Thymus (tissue), 11 donors: ENCODE results near the gene PCID2. TPM values are rescaled to one million over a fixed set of nuclear protein-coding genes. Genes with fewer than 3 reads are reported as not detected.

Experiments used
- DNase-seq, 9 donors: peaks; one replicate each; pipeline ENCODE4 v3.0.0-alpha.2; 2013; ENCODE audit warnings: low spot score in 9 of 9, low read depth in 6 of 9, missing footprints in 1 of 9
- H3K27ac ChIP-seq, 2 donors: one replicate each; pipeline ENCODE4 v1.5.1; 2013; ENCODE audit warnings: control low read depth in 1 of 2, low read depth in 1 of 2, low read length in 1 of 2, mild to moderate bottlenecking in 1 of 2, moderate library complexity in 1 of 2
- H3K27me3 ChIP-seq, 2 donors: one replicate each; pipeline ENCODE4 v1.5.1; 2013; ENCODE audit warnings: low read length in 1 of 2; ENCODE audit not compliant: control insufficient read depth in 2 of 2, insufficient read depth in 1 of 2
- H3K36me3 ChIP-seq, 2 donors: one replicate each; pipeline ENCODE4 v1.5.1; 2013; ENCODE audit warnings: low read length in 1 of 2, mild to moderate bottlenecking in 1 of 2, moderate library complexity in 1 of 2; ENCODE audit not compliant: control insufficient read depth in 2 of 2, insufficient read depth in 2 of 2
- H3K4me1 ChIP-seq, 2 donors: one replicate each; pipeline ENCODE4 v1.5.1; 2013; ENCODE audit warnings: low read length in 2 of 2; ENCODE audit not compliant: control insufficient read depth in 2 of 2, insufficient read depth in 2 of 2
- H3K4me3 ChIP-seq, 2 donors: one replicate each; pipeline ENCODE4 v1.5.1; 2013; ENCODE audit warnings: low read length in 2 of 2, control low read depth in 1 of 2, mild to moderate bottlenecking in 1 of 2
- H3K9me3 ChIP-seq, 2 donors: one replicate each; pipeline ENCODE4 v1.5.1; 2013; ENCODE audit warnings: low read length in 1 of 2, mild to moderate bottlenecking in 1 of 2; ENCODE audit not compliant: control insufficient read depth in 2 of 2, insufficient read depth in 1 of 2
- WGBS: extraction: QIAGEN DNeasy Blood & Tissue Kit; methylation state at CpG from one replicate; pipeline ENCODE4 v1.1.7; 2013; 5-methylcytosine and 5-hydroxymethylcytosine counted together
- polyA plus RNA-seq: library from polyadenylated mRNA; stranded (reverse); fragments of 200-250 nt; gene quantifications from one replicate; pipeline ENCODE4 v1.2.3, GENCODE V29; 2013
- total RNA-seq: library from RNA; stranded (reverse); fragments of 120-200 nt; gene quantifications from one replicate; pipeline ENCODE4 v1.2.4, GENCODE V29; 2013
- donor health status: healthy.

Gene PCID2
- total and polyA plus RNA-seq, 2 donors, result 53.6 to 63.3 TPM

GRCh38 chr13:113176280-113176679 is 32.2 kb downstream of the PCID2 start:
- DNase-seq, result no peak
- Histone ChIP-seq H3K4me1 (peaks cover 0 to 6% of the 10 kb centered on the region in 2 donors), H3K9me3 (no peaks in the 10 kb centered on the region), H3K4me3 (no peak overlapping the region), H3K27ac (no peak overlapping the region), H3K27me3 (no peaks in the 10 kb centered on the region), H3K36me3 (peaks cover 56 to 69% of the 10 kb centered on the region in 2 donors)
- 74% methylated on average over 5 of the region's 5 CpGs for WGBS

- H3K9me3 ChIP-seq, result peaks cover 0 to 7% of the 10 kb centered on the region in 2 donors
- over 99% methylated on average over 13 of the region's 13 CpGs for WGBS
- no peak overlapping the region for H3K4me3 ChIP-seq
- H3K27ac ChIP-seq, result no peak overlapping the region
- peaks cover 27 to 43% of the 10 kb centered on the region in 2 donors for H3K36me3 ChIP-seq
- no peaks in the 10 kb centered on the region for H3K4me1 ChIP-seq
- H3K27me3 ChIP-seq, result no peaks in the 10 kb centered on the region
- no peak for DNase-seq
Observed at GRCh38 chr13:113172419-113172926, 36.0 kb downstream of the PCID2 start.

- peaks cover 0 to 7% of the 10 kb centered on the region in 2 donors for H3K9me3 ChIP-seq
- DNase-seq, result no peak
- no peak overlapping the region for H3K27ac ChIP-seq
- no peaks in the 10 kb centered on the region for H3K27me3 ChIP-seq
- no peaks in the 10 kb centered on the region for H3K4me1 ChIP-seq
- 97% methylated on average over 34 of the region's 34 CpGs for WGBS
- peaks cover 22 to 35% of the 10 kb centered on the region in 2 donors for H3K36me3 ChIP-seq
- no peak overlapping the region for H3K4me3 ChIP-seq
Observed at GRCh38 chr13:113171250-113172125, 37.0 kb downstream of the PCID2 start.

GRCh38 chr13:113170511-113170910 is 38.0 kb downstream of the PCID2 start:
- H3K9me3 ChIP-seq, result peaks cover 0 to 7% of the 10 kb centered on the region in 2 donors
- no peaks in the 10 kb centered on the region for H3K4me1 ChIP-seq
- no peaks in the 10 kb centered on the region for H3K27me3 ChIP-seq
- no peak overlapping the region for H3K4me3 ChIP-seq
- H3K36me3 ChIP-seq, result peaks cover 13 to 26% of the 10 kb centered on the region in 2 donors
- H3K27ac ChIP-seq, result no peak overlapping the region
- no peak for DNase-seq
- 76% methylated on average over 5 of the region's 5 CpGs for WGBS

- Histone ChIP-seq H3K4me1 (no peaks in the 10 kb centered on the region), H3K9me3 (peaks cover 0 to 7% of the 10 kb centered on the region in 2 donors), H3K4me3 (no peak overlapping the region), H3K36me3 (peaks cover 11 to 16% of the 10 kb centered on the region in 2 donors), H3K27me3 (no peaks in the 10 kb centered on the region), H3K27ac (no peak overlapping the region)
- 98% methylated on average over 13 of the region's 13 CpGs for WGBS
- no peak for DNase-seq
Observed at GRCh38 chr13:113169277-113170272, 38.9 kb downstream of the PCID2 start.

GRCh38 chr13:113168211-113168610 is 40.3 kb downstream of the PCID2 start:
- Histone ChIP-seq H3K9me3 (peaks cover 0 to 7% of the 10 kb centered on the region in 2 donors), H3K27me3 (peaks cover 0 to 5% of the 10 kb centered on the region in 2 donors), H3K27ac (no peak overlapping the region), H3K36me3 (peaks cover 11 to 13% of the 10 kb centered on the region in 2 donors), H3K4me1 (peaks cover 0 to under 1% of the 10 kb centered on the region in 2 donors), H3K4me3 (no peak overlapping the region)
- DNase-seq, result no peak
- WGBS, result 91% methylated on average over 7 of the region's 7 CpGs

GRCh38 chr13:113167575-113167974 is 40.9 kb downstream of the PCID2 start:
- no peak for DNase-seq
- Histone ChIP-seq H3K4me3 (no peak overlapping the region), H3K4me1 (peaks cover 4 to 7% of the 10 kb centered on the region in 2 donors), H3K36me3 (peaks cover 11 to 13% of the 10 kb centered on the region in 2 donors), H3K9me3 (peaks cover 1 to 7% of the 10 kb centered on the region in 2 donors), H3K27me3 (peaks cover 0 to 11% of the 10 kb centered on the region in 2 donors), H3K27ac (no peak overlapping the region)
- 98% methylated on average over 3 of the region's 3 CpGs for WGBS

- Histone ChIP-seq H3K9me3 (peaks cover 1 to 7% of the 10 kb centered on the region in 2 donors), H3K4me3 (no peak overlapping the region), H3K27ac (no peak overlapping the region), H3K4me1 (peaks cover 4 to 7% of the 10 kb centered on the region in 2 donors), H3K36me3 (peaks cover 9% of the 10 kb centered on the region in 2 donors), H3K27me3 (peaks cover 0 to 11% of the 10 kb centered on the region in 2 donors)
- WGBS, result 98% methylated on average over 10 of the region's 10 CpGs
- no peak for DNase-seq
Observed at GRCh38 chr13:113167155-113167554, 41.3 kb downstream of the PCID2 start.
